Activated CD8-positive, alpha-beta memory T cell treated with anti-CD3 and anti-CD28 coated beads, Interleukin-2, amount 50 U/mL, for 48 hours (primary cell): ENCODE measurements around the gene NSFL1C.
A peak's percentile ranks its signal among the peaks of the same experiment; 100 is the strongest.

Experiments
- DNase-seq: peaks from one replicate; pipeline ENCODE4 v3.0.0-alpha.2; 2020

NSFL1C gene

DNA sequence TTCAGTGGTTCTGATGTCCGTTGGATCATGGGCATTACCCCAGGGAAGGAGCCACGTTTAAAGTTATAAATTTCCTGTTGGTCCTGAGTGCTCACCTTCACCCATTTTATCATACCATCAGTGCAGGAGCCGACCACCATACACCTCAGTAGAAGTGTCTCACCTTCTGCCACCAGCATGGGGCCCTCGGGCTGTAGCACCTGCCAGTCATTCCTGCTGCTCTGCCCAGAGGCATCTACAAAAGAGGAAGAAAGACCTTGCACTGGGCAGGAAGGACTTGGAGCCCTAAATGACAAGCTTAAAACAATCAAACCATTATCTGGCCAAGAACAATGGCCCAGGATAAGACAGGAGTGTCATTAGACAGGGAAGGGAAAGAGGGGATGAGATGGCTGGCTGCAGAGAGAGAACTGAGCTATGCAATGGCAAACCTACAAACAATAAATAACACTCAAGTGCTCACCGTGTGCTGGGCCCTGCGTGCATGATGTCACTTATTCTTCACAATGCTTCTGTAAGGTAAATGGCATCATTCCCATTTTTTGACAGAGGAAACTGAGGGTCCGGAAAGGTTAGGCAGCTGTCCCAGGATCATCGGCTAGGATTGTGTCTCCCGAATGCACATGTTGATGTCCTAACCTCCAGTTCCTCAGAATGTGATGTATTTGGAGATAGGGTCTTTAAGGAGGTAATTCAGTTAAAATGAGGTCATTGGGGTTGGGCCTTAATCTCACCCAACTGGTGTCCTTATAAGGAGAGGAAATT is 13.4 kb upstream of the NSFL1C start:
- no peak for DNase-seq

DNA sequence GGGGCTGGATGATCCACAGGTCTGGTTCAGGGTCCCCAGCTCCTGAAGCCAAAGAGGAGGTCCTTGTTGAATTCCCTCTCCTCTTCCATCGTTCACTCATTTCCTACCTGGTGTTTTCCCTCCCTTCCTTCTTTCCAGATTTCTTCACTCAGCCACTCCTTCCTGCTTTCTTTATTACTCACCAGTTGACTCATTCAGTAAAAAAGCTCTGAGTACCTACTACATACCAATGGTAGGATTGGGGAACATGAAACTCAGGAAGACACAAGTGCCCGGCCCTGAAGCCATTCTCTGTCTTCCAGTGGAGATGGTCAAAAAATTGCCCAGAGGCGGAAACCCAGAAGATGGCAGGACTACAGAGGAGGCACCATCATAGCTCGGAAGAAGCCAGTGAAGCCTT is 11.9 kb upstream of the NSFL1C start:
- no peak for DNase-seq

DNA sequence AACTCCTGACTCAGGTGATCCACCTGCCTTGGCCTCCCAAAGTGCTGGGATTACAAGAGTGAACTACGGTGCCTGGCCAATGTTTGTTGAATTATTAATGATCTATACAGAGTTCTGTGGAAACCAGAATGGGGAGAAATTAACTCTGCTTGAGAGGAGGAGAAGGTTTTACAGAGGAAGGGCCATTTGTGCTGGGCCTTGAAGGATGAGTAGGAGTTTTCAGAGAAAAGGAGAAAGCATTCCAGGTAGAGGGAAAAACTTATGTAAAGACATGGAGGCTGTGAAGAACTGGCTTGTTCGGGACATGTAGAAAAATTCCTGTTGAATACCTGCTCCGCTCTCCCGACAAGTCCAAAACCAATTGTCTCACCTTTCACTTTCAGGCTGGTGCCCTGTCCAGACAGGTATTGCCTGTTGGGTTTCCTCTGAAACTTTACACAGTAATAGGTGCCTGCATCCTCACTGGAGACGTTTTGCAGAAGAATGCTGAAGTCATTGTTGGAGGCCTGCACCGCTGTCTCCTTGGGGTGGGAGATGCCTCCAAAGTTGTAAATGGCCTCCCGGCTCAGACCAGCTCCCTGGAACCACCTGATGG is 11.3 kb upstream of the NSFL1C start:
- DNase-seq: no peak

DNA sequence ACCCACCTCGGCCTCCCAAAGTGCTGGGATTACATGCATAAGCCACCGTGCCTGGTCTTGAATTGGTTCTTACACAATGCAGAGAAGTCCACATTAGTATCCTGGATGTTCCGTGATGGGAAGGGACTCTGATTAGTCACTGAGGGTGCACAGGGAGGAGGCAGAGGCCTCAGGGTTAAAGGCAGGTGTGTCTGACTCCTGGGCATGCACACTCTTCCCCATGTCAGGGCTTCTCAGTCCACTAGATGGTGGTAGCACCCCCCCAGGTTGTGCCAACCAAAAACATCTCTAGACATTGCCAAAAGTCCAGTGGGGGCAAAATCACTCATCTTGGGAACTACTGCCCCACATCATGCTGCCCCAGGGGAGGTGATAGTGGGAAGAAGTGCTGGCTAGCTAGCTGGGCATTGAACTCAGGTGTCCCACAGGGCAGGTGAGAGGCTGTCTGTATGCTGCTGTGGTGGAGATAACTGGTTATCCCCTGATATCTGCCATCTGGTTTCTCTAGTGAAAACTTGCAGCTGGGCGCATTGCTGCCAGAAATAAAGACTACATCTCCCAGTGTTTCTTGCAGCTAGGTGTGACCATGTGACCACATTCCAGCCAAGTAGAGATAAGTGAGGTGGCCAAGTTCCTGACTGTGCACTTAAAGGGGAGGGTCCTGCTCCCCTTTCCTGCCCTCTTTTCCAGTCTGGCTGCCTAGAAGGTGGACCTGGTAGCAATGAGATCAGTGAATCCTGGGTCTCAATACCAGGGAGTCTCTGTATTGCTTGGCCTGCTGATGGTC is 8.4 kb upstream of the NSFL1C start:
- DNase-seq: no peak

DNA sequence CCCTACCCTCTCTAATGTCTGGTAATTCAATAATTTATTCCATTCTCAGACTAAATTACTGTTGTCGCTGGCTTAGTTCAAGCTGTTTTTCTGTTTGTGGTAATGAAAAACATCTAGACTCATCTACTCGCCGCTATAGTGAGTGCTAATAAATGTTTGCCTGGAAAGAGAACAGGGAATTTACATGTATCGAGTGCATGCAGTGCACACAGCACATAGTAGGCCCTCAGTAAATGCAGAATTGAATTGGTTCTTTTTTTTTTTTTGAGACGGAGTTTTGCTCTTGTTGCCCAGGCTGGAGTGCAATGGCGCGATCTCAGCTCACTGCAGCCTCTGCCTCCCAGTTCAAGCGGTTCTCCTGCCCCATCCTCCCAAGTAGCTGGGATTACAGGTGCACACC is 7.7 kb upstream of the NSFL1C start:
- DNase-seq: no peak

DNA sequence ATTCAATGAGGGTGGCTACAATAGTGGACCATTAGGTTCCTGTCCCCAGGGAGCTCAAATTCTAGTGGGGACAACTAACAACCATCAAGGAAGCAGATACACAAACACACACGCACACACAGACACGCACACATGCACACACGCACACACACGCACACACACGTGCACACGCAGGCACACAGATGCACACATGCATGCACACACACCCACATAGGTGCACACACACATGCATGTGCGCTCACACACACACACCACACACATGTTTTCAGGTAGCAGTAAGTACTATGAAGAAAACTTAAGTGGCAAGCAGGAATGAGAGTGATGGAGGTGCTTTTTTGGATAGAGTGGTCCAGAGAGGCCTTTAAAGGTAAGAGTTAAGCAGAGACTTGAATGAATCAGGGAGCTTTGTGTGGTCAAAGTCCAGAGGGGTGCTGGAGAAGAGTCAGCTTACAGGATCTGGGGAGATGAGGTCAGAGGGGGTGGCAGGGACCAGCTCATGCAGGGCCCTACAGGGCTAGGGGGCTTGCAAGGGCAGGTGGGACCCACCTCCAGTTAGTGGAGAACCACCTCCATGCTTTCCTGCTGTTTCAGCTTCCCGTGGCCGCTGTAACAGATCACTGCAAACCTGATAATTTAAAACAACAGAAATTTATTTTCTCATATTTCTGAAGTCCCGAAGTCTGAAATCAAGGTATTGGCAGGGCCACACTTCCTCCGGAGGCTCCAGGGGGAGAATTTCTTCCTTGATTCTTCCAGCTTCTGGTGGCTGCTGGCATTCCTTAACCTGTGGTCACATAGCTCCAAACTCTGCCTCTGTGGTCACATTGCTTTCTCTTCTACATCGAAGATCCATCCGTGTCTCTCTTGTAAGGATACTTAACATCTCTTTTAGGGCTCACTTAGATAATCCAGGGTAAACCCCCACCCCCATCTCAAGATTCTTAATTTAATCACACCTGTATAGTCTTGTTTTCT is 6.9 kb upstream of the NSFL1C start:
- no peak for DNase-seq

DNA sequence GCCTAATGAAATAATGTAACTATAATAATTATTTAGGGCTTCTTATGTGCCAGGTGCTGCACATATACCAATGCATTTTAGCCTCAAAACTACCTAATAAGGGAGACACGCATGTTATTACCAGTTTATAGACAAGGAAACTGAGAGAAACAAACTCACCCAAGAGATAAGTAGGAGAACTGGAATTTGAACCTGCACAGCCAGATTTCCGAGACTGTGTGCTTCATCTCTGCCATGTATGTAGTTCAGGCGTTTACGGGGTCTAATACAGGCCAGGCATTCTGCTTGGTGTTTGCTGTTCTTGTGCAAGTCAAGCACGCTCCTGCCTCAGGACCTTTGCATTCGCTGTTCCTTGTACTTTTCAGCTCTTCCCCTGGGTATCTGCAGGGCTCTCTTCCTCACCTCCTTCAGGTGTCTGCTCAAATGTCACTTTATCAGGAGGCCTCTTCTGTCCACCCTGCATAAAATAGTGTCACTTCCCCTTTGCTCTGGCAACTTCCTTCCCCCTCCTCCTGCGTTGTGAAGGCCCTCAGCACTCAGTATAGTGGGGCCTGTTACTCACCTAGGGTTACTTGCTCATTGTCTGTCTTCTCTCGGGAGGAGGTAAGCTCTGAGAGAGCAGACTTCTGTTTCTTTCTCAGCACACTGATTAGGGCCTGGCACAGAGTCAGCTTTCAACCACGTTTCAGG is 6.1 kb upstream of the NSFL1C start:
- DNase-seq: no peak

DNA sequence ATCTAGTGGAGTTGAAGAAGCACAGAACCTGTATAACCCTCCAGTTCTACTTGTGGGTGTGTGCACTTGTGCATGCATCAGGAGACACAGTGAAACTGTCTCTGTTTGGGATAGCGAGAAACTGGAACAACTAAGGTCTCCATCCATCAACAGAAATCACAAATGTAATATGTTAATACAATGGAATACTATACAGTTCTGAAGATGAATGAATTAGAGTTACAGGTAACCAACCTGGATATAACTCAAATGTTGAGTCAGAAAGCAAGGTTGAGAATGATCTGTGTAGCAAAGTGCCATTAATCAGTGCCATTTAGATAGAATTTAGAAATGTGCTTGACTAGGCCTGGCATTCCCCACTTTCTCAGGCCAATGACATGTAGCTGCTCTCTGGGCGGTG is 4.6 kb upstream of the NSFL1C start:
- DNase-seq: no peak

DNA sequence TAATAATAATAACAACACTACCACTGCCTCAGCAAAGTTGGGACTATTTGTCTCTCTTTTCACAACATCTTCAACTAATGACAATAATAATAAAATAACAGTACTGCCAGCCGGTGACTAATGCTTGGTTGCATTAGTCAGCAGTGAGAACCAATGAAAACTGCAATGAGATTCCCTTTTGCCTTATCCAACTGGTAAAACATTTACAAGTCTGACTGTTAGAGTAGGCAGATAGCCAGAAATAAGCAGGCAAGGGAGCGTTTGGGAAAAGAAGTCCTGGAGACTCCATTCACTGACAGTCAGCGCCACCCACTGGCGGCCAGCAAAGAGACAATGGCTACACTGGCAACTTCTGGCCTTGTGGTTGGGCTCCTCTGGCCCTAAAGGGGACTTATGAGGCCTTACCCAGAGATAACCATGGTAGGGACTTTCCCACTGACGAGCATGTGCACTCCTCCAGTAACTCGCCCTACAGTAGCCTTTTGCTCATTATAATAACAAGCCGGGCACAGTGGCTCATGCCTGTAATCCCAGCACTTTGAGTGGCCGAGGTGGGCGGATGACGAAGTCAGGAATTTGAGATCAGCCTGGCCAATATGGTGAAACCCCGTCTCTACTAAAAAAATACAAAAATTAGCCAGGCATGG is 3.4 kb upstream of the NSFL1C start:
- no peak for DNase-seq

DNA sequence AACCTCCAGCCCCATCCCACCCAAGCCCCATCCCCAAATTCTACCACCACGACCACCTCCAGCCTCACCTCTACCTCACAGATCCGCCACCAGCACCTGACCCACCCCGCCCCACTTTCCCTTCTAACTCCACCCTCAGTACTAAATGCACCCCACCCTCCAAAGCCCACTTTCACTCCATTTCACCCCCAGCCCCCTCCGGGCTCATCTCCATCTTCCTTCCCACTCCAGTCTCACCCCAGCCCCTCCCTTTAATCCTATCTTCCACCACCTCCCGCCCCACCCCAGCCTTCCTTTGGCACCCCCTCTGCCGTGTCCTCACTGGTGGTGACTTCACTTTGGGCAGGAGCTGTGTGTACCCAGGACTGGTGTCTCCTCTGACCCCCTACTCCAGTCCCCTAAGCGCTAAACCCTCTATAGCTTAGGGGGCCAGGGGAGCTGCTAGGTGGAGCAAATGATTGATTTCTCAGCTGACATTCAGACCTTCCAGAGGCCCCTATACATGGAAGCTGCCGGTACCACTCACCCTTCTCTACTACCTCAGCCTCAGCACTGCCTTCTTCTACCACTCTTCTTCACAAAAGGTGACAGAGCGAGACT is 2.8 kb upstream of the NSFL1C start:
- DNase-seq: no peak

DNA sequence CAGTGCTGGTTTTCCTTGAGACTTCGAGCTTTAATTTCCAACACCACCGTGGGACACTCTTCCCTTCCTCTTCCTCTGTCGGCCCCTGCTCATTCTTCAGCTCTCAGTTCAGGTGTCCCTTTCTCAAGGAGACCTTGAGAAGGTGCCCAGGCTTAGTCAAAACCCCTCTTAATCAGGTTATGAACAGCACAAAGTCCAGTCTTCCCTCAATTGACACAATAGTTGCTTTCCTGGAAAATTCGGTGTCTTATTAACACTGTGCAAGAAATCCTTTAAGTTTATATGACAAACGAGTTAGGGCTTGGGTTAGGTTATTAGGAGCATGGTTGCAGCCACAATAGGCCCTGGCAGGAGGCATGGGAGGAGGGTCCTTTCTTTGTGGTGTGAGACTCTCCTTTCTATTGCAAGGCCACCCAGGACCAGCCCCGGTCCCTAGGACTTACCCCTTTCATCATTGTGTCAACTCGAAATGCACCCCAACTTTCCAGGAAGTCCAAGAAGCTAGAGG is 1.5 kb upstream of the NSFL1C start:
- DNase-seq: no peak

DNA sequence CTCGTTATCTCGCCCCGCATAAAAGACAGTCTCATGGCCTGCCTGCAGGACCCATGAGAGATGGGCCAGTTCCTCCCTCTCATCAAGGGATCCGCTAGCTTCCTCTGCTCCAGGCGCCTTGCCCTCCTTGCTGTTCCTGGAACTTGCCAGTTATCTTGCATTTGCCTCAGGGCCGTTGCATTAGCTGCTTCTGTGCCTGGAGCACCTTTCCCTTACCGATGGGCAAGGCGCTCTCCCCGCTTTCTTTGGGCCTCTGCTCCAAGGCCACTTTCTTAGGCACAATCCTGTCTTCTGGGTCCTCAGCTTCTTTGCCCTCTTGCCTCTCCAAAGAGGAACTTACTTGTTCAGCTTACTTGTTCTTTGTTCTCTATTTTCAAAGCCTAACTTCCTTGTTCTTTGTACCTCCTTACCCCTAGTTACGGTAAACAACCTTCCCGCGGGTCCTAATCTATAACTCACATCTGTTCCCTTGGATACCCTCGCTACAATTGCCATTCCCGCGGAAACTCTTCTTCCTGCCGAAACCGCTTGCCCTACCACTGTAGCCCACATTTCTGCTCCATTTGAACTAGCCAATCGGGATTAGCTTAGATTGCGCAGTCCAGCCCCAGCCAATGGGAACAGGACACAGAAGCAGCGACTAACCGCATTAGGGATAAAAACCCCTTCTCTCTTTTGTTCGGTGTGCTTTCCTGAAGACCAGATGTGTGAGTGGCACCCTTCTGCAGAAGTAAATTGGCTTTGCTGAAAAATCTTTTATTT is 887 bp upstream of the NSFL1C start:
- peak; percentile 59 for DNase-seq

DNA sequence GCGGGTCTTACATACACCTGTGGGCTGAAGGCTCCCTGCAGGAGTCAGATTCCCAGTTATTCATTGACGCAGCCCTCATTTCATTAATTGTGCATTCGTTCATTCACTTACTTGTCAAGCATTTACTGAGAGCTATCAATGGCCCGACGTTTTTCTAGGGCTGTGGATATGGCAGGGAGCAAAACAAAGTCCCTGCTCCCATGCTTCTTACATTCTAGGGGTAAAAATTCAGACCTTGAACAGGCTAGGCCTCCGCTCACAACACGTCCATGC is 369 bp upstream of the NSFL1C start:
- no peak for DNase-seq

DNA sequence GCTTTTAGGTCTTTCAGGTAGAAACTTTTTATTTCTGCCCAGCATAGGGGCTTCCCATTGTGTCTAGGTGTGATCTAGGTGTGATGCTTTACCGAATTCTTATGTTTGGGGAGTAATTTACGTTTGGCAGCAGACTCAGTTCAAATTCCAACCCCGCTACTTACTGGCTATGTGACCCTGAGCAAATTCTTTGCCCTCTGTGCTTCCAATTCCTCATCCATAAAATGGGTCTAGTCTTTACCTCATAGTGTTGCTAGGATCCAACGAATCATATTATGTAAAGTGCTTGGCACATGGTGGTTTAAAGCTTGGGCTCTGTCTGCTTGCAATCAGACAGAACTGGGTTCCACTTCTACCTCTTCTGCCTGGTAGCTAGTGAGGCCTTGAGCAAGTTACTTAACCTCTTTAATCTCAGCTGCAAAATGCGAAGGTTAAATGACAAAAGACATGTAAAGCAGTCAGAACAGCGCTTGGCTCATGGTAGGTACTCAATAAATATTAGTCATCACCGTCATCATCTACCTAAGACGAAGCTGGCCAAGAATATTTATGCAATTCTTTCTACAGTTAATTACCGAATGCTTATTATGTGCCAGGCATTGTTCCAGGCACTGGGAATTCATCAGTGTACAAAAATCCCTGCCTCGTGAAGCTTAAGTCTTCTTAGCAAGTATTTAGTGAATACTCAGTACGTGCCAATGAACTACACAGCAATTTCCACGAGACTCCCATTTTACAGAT is 1.0 kb downstream of the NSFL1C start:
- DNase-seq: no peak

DNA sequence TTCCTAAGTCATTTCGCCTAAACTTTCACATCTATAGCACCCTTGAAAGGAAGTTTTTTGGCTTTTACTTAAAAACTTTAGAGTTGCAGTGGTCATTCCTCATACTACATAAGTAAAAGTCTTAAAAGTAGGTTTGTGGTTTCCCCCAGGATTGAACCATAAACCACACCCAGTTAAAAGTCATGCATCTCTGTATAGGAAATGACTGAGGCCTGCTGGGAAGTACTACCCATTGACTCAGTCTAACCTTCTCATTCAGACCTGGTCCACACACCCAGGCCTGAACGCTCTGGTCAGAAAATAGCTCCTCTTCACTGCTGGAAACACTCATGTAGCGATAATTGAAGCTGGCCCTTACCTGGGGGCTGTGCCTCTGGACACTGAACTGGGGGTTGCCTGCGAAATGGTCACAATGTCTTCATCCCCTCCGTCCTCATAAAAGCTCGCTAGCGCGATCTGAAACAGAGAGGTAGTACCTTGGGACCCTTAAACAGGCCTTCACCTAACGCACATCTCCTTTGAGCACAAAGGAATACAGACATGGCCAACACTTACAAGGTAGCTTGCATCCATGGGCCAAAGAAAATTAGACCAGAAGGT is 2.6 kb downstream of the NSFL1C start:
- no peak for DNase-seq

DNA sequence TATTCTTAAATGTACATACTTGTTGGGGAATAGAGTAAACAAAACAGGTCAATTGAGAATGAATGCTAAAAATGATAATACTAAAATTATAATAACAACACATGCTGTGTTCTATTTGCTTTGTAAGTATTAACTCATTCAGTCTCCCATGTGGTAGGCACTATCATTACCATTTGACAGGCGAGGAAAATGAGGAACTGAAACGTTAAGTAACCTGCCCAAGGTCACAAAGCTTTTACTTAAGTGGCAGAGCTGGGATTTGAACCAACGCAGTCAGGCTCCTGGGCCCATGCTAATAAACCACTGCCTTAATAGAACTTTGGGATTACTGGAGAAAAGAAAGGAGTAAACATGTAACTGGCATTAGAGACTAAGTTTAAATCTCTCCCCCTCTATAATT is 3.8 kb downstream of the NSFL1C start:
- DNase-seq: no peak

DNA sequence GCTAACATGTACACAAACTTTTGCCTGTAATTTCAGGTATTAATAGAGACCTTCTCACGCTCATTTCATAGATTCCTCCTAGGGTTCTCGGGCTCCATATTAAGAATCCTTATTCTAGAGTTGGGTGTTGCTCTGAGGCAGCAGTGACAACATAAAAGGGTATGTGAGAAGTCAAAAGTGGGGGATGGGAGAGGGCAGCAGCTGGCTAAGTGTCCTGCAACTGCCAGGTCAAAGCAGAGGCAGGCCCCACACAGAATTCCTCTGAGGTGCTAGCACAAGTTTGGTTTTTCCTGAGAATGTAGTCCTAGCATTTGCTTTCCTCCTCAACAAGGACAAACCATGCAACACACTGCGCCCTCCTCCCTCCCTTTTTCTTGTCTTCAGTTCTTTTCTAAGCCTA is 4.6 kb downstream of the NSFL1C start:
- no peak for DNase-seq

DNA sequence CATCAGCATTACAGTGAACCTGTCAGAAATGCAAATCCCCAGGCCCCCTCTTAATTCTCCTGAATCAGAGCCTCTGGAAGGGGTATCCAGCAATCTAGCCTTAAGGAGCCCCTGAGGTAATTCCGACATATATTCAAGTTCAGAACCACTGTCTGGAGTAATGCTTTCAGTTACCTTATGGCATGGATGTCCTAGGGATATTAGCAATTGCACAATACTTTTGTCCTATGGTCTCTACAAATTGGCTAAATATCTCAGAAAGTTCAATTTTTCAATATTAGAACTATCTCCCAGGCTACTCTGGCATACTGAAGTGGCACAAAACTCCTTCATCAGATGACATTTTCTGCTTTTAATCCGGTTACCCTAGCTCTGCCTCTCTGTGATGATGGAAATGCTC is 6.4 kb downstream of the NSFL1C start:
- DNase-seq: no peak

DNA sequence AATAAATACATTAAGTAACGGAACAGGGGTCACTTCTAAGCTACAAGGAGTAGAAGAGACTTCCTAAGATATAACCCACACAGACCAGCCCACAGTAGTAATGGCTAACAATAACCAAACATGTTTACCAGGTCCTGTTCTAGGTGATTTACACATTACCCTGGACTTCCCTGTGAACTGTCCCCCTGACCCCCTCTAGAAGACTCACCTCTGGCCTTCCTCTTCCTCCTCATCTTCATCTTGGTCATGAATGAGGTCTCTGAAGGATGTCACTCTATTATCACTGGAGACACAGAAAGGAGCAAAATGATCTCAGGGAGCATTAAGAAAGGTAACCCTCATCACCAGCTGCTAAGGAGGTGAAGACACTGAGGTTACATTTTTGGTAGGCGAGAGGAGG is 8.7 kb downstream of the NSFL1C start:
- no peak for DNase-seq
